Stomach (tissue), 9 donors: ENCODE results near the gene TGIF2. TPM values are rescaled to one million over a fixed set of nuclear protein-coding genes. Genes with fewer than 3 reads are reported as not detected.
A peak's percentile ranks its signal among the peaks of the same experiment; 100 is the strongest.

Source experiments
- DNase-seq, 2 donors: peaks; one replicate each; pipeline versions ENCODE4 v3.0.0 to v3.0.0-alpha.2; 2013 to 2019
- H3K27ac ChIP-seq, 5 donors: fragments of 200-600 bp in 4 of 5; sonication (generic) in 4 of 5; one replicate each; pipeline ENCODE4 v1.5.1; 2013 to 2019; ENCODE audit warnings: mild to moderate bottlenecking in 1 of 5, moderate library complexity in 1 of 5
- H3K27me3 ChIP-seq, 3 donors: fragments of 200-600 bp; sonication (generic); one replicate each; pipeline ENCODE4 v1.5.1; 2017 to 2019; ENCODE audit warnings: mixed run types in 1 of 3
- H3K36me3 ChIP-seq, 4 donors: fragments of 200-600 bp; sonication (generic); 1 replicate in 3 of 4; 2 replicates in 1 of 4; pipeline ENCODE4 v1.5.1; 2016 to 2019
- H3K4me1 ChIP-seq, 4 donors: fragments of 200-600 bp; sonication (generic); one replicate each; pipeline ENCODE4 v1.5.1; 2016 to 2019
- H3K4me3 ChIP-seq, 4 donors: fragments of 200-600 bp; sonication (generic) in 3 of 4; one replicate each; pipeline ENCODE4 v1.5.1; 2016 to 2019; ENCODE audit warnings: mild to moderate bottlenecking in 1 of 4
- H3K9me3 ChIP-seq, 4 donors: fragments of 200-600 bp; sonication (generic); one replicate each; pipeline ENCODE4 v1.5.1; 2016 to 2019
- EP300 ChIP-seq: sonication (generic); formaldehyde crosslinking; IDR thresholded peaks from one replicate; pipeline ENCODE4 v1.6.1; 2017; ENCODE audit warnings: antibody characterized with exemption
- POLR2A ChIP-seq, 4 donors: fragments of 450-650 bp; IDR thresholded peaks; one replicate each; pipeline ENCODE4 v1.6.1; 2016; ENCODE audit warnings: antibody characterized with exemption in 4 of 4, control low read depth in 2 of 4, mild to moderate bottlenecking in 1 of 4, moderate library complexity in 1 of 4
- POLR2AphosphoS5 ChIP-seq, 3 donors: sonication (generic); formaldehyde crosslinking; IDR thresholded peaks; one replicate each; pipeline ENCODE4 v1.6.1; 2016; ENCODE audit warnings: antibody characterized with exemption in 3 of 3
- WGBS, 5 donors: extraction: QIAGEN DNeasy Blood & Tissue Kit in 3 of 5; methylation state at CpG; one replicate each; pipeline versions ENCODE4 v1.1.5 to v1.1.7; 2013 to 2018; 5-methylcytosine and 5-hydroxymethylcytosine counted together
- intact Hi-C: fragments of 100-400 bp; cut with DNase I; formaldehyde crosslinking; loops from one replicate; pipeline ENCODE4 v1.15.1; 2023; ENCODE audit warnings: low total_unique reads
- polyA plus RNA-seq, 3 donors: library from polyadenylated mRNA; stranded (reverse); fragments of 200-250 nt; gene quantifications; one replicate each; pipeline ENCODE4 v1.2.3, GENCODE V29; 2013
- total RNA-seq, 5 donors: library from RNA; depleted of rRNA; stranded (reverse); fragments of >200 nt; gene quantifications; one replicate each; pipeline versions ENCODE4 v1.1.0 to v1.2.3, GENCODE V29; 2014 to 2016
- TF ChIP-seq, protein P1 (sequence below), 7 experiments: fragments of 450-650 bp in 4 of 7; fragments of 200-600 bp in 3 of 7; sonication (generic) in 3 of 7; IDR thresholded peaks; one replicate each; pipeline ENCODE4 v1.5.1; 2016 to 2019; ENCODE audit warnings: antibody characterized with exemption in 7 of 7, control low read depth in 2 of 7, mild to moderate bottlenecking in 1 of 7
- donor health status: healthy with polysubstance abuse.
- donor health status: Bipolar disorder and iron deficiency.
- donor health status: healthy.

Gene TGIF2
- total and polyA plus RNA-seq, 8 donors, result 4.6 to 24.6 (median 14.9) TPM; not detected in 1

DNA sequence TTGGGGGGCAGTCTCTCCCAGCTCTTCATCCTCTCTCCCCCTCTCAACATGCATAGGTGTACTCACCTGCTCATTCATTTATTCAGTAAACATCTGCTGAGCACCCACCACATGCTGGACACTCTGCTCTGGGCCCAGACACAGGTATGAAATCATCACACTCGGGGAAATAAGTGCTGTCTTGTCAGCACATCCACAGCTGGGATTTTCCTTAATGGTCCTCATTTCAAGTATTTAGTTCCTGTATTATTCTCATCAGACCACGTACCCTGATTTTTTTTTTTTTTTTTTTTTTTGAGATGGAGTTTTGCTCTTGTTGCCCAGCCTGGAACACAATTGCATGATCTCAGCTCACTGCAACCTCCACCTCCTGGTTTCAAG is 51.5 kb downstream of the TGIF2 start:
- H3K27me3 ChIP-seq, result no peaks in the 10 kb centered on the region
- no peak overlapping the region for H3K4me3 ChIP-seq
- WGBS, 5 donors, result 58 to 80% (median 69%) methylated on average over 2 of the region's 2 CpGs
- H3K9me3 ChIP-seq, result no peaks in the 10 kb centered on the region
- no peak for DNase-seq
- TF ChIP-seq, protein P1, sequence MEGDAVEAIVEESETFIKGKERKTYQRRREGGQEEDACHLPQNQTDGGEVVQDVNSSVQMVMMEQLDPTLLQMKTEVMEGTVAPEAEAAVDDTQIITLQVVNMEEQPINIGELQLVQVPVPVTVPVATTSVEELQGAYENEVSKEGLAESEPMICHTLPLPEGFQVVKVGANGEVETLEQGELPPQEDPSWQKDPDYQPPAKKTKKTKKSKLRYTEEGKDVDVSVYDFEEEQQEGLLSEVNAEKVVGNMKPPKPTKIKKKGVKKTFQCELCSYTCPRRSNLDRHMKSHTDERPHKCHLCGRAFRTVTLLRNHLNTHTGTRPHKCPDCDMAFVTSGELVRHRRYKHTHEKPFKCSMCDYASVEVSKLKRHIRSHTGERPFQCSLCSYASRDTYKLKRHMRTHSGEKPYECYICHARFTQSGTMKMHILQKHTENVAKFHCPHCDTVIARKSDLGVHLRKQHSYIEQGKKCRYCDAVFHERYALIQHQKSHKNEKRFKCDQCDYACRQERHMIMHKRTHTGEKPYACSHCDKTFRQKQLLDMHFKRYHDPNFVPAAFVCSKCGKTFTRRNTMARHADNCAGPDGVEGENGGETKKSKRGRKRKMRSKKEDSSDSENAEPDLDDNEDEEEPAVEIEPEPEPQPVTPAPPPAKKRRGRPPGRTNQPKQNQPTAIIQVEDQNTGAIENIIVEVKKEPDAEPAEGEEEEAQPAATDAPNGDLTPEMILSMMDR (IDR thresholded peaks at IDR 0.05), result no peak
- no peak for TF ChIP-seq POLR2A (IDR thresholded peaks at IDR 0.05)
- no peak for TF ChIP-seq POLR2AphosphoS5 (IDR thresholded peaks at IDR 0.05)
- no peak for TF ChIP-seq EP300
- peak overlapping the region in 2 of 5 donors; percentile 46 to 71 for H3K27ac ChIP-seq
- intact Hi-C loops, result no loop called here
- H3K4me1 ChIP-seq, result peaks cover 10 to 15% (median 13%) of the 10 kb centered on the region in 4 donors
- no peaks in the 10 kb centered on the region for H3K36me3 ChIP-seq

DNA sequence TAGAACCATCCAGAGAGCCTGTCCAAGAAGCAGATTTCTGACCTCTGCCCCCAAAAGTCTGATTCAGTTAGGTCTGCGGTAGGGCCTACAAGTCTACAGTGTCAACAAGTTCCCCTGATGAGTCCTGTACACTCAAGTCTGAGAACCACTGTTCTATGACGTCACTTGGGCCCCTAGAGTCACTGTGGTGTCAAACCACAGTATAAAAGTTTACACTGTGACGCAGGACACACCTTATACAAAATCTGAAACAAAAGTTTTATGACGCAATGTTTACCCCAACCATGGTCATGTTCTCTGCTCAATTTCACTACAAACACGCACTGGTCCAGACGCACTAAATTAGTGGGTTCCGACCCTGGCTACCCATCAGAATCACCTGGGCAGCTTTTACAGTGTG is 54.7 kb downstream of the TGIF2 start:
- Histone ChIP-seq H3K4me1 (peaks cover 10 to 15% (median 13%) of the 10 kb centered on the region in 4 donors), H3K27ac (no peak overlapping the region), H3K27me3 (no peaks in the 10 kb centered on the region), H3K36me3 (no peaks in the 10 kb centered on the region), H3K9me3 (no peaks in the 10 kb centered on the region), H3K4me3 (no peak overlapping the region)
- WGBS, 5 donors, result 72 to 87% (median 83%) methylated on average over 7 of the region's 7 CpGs
- DNase-seq, result peak in 1 of 2 donors; percentile 15
- intact Hi-C loops, result no loop called here
- no peak for TF ChIP-seq EP300
- no peak for TF ChIP-seq POLR2A (IDR thresholded peaks at IDR 0.05)
- TF ChIP-seq, protein P1 (IDR thresholded peaks at IDR 0.05), result no peak
- TF ChIP-seq POLR2AphosphoS5 (IDR thresholded peaks at IDR 0.05), result no peak

DNA sequence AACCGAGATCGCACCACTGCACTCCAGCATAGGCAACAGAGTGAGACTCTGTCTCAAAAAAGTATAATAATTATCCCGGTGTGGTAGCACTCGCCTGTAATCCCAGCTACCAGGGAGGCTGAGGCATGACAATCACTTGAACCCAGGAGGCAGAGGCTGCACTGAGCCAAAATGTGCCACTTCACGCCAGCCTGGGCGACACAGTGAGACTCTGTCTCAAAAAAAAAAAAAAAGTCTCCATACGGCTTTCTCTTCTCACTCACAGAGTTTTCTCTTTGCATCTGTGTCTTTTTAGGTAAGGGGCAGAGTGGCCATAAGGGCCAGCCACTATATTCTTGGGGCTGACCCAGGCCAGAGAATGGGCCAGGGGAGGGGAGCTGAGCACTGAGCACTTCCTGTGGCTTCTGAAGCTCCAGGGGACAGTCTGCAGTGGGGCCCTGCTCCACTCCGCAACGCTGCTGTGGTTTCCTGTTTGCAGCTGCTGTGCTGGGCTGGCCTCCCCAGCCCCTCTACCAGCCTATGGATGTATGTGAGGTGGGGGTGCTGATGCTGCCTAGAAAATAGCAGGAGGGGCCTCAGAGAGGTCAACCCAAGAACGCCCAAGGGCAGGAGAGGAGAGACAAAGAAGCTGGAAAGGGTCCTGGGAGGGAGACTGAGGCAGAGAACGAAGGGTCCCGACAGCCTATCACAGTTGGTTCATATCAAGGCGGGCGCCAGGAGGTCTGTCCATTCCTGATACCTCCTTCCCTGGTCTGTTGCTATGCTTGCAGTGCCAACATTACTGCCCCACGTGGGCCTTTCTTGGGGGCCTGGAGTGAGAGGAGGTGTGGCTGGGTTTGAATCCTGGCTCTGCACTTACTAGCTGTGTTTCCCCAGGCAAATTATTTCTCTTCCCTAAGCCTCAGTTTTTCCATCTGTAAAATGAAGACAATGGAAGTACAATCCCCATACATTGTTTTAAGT is 56.6 kb downstream of the TGIF2 start:
- TF ChIP-seq, protein P1 (IDR thresholded peaks at IDR 0.05), result no peak
- TF ChIP-seq POLR2AphosphoS5 (IDR thresholded peaks at IDR 0.05), result no peak
- TF ChIP-seq EP300, result no peak
- TF ChIP-seq POLR2A (IDR thresholded peaks at IDR 0.05), result no peak
- no peaks in the 10 kb centered on the region for H3K4me1 ChIP-seq
- peak in 1 of 2 donors; percentile 41 for DNase-seq
- H3K27ac ChIP-seq, result peak overlapping the region in 4 of 5 donors; percentile 8 to 32 (median 18)
- no peak overlapping the region for H3K4me3 ChIP-seq
- H3K36me3 ChIP-seq, result no peaks in the 10 kb centered on the region
- WGBS, 5 donors, result 69 to 81% (median 73%) methylated on average over 15 of the region's 15 CpGs
- no peaks in the 10 kb centered on the region for H3K27me3 ChIP-seq
- H3K9me3 ChIP-seq, result no peaks in the 10 kb centered on the region
- intact Hi-C loops, result no loop called here

DNA sequence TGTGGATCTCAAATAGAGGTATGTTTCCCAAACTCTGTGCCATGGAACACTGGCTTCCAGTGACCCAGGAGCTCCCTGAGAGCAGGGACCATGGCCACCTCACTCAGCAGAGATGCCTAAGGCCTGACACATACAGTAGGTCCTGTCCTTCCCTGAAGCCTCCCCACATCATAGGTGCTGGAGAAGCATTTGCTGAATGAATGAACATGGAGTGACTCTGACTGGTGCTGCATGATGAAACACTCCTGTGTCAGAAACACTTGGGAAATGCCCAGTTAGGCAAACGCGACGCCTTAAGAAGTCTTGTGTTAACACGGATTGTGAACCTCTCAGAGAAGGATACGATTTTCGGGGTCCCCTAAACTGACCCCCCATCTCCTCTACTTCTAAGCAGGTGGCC is 58.2 kb downstream of the TGIF2 start:
- H3K4me1 ChIP-seq, result no peaks in the 10 kb centered on the region
- H3K27me3 ChIP-seq, result no peaks in the 10 kb centered on the region
- no peak overlapping the region for H3K4me3 ChIP-seq
- TF ChIP-seq POLR2AphosphoS5 (IDR thresholded peaks at IDR 0.05), result no peak
- TF ChIP-seq, protein P1 (IDR thresholded peaks at IDR 0.05), result no peak
- no peak for TF ChIP-seq EP300
- TF ChIP-seq POLR2A (IDR thresholded peaks at IDR 0.05), result no peak
- 84 to 97% (median 95%) methylated on average over 6 of the region's 6 CpGs for WGBS, 5 donors
- H3K9me3 ChIP-seq, result no peaks in the 10 kb centered on the region
- no peaks in the 10 kb centered on the region for H3K36me3 ChIP-seq
- intact Hi-C loops, result no loop called here
- DNase-seq, result no peak
- H3K27ac ChIP-seq, result no peak overlapping the region
